ENCODE results near the gene KATNAL2.

Gene KATNAL2

DNA sequence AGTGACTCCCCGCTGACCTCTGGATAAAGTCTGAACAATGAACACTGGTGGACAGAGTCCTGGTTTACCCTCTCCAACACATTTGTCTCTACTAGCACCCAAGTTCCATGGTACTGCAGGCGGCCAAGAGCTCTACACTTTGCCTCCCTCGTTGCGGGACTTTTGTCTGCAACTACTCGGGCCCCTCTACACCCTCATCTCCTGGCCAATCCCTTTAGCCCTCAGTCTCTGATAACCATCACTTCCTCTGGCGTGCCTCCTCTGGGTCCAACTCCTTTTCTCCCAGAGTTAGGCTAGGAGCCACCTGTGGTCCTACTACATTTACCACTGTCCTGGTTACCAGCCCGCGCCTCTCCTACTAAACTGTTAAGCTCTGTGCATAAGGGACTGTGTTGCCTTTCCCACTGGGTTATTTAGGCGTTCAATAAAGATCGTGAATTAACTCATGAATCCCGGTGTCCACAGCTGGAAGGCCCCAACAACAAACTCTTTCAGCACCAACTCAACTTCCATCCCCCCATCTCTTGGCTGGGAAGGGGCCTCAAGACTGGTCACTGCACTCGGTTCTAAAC, 232.1 kb downstream of the KATNAL2 start:
- Histone ChIP-seq H3K36me3 (ENCODE audit: control insufficient read depth, insufficient read depth, low read length) (no peaks in the 10 kb centered on the region), H3K4me3 (replicated peaks; ENCODE audit: low read depth, low read length) (peak overlapping the region; percentile 75), H3K27me3 (replicated peaks; ENCODE audit: control insufficient read depth, insufficient read depth, low read length) (no peaks in the 10 kb centered on the region)
- DNase-seq (ENCODE audit: extremely low read depth, insufficient read length), result no peak
- TF ChIP-seq, protein P1, sequence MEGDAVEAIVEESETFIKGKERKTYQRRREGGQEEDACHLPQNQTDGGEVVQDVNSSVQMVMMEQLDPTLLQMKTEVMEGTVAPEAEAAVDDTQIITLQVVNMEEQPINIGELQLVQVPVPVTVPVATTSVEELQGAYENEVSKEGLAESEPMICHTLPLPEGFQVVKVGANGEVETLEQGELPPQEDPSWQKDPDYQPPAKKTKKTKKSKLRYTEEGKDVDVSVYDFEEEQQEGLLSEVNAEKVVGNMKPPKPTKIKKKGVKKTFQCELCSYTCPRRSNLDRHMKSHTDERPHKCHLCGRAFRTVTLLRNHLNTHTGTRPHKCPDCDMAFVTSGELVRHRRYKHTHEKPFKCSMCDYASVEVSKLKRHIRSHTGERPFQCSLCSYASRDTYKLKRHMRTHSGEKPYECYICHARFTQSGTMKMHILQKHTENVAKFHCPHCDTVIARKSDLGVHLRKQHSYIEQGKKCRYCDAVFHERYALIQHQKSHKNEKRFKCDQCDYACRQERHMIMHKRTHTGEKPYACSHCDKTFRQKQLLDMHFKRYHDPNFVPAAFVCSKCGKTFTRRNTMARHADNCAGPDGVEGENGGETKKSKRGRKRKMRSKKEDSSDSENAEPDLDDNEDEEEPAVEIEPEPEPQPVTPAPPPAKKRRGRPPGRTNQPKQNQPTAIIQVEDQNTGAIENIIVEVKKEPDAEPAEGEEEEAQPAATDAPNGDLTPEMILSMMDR (IDR thresholded peaks at IDR 0.05; ENCODE audit: insufficient read depth, low read length, poor library complexity, severe bottlenecking), result no peak

DNA sequence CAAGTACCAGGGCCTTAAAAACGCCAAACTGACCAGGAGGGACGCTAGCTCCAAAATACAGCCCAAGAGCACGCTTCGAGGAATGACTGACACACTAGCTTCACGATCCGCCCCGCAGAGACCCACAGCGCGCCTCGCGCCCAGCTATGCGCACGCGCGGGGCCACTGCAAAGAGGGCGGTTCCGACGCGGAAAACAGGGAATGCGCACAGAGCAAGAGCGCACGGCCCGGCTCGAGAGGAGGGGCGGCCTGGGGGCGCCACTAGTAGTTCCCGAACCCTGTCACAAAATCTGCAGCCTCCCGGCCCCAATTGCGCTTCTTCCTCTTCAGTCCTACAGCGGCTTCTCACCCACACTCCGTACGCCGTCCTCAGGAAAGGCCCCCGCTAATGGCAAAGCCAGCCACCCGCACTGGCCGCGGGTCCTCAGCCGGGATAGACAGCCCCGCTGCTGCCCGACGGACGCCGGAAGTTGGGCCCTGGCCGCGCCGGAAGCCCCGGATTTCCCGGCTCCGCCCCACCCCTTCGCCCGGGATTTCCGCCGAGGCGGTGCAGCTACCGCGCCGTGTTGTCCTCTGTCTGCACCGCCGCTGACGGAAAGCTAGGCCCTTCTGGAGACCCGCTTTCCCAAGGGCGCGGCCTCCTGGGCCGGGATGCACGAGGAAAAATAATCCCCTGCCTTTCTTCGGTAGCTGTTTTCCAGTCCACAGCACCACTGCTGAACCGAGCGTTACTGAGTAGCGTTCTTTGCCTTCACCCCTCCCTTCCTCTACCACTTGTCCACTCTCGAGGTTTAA, 232.8 kb downstream of the KATNAL2 start, which contains the start of gene HDHD2:
Gene HDHD2, minus strand, starts transcription at position 472 of the 795 bp plus-strand sequence. CDS start 14,061 bp downstream, outside the sequence.
- peak within 1 kb of the TSS; percentile 75 for H3K4me3 ChIP-seq (replicated peaks; ENCODE audit: low read depth, low read length)
- DNase-seq (ENCODE audit: extremely low read depth, insufficient read length), result peak; percentile 87
- TF ChIP-seq, protein P1 (IDR thresholded peaks at IDR 0.05; ENCODE audit: insufficient read depth, low read length, poor library complexity, severe bottlenecking), result no peak
- no peaks in the 10 kb centered on the region for H3K36me3 ChIP-seq (ENCODE audit: control insufficient read depth, insufficient read depth, low read length)
- no peaks in the 10 kb centered on the region for H3K27me3 ChIP-seq (replicated peaks; ENCODE audit: control insufficient read depth, insufficient read depth, low read length)

DNA sequence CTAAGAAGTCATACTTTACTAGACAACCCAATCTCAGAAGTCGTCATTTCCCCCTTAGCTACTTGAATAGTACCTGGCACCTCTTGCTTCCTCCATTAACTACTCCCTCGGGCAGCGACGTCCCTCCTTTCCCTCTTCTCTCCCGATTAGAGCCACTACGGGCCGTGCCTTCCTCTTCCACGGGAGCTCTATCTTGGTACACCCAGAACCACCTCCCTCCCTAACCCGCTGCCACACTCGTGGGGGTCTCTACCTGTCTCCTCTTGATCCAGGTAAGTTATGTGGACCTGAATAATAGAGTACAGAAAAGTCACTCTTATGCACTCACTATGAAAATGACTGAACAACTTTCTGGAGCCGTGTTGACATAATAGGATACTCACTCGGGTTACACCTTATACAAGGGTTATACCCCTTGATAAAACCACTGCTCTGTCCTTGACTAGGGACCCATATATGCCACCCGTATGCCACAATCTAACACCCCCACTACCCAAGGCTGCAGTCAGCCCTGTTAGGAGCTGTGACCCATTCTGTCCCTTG, 233.5 kb downstream of the KATNAL2 start:
- H3K36me3 ChIP-seq (ENCODE audit: control insufficient read depth, insufficient read depth, low read length), result no peaks in the 10 kb centered on the region
- TF ChIP-seq, protein P1 (IDR thresholded peaks at IDR 0.05; ENCODE audit: insufficient read depth, low read length, poor library complexity, severe bottlenecking), result no peak
- peak overlapping the region; percentile 75 for H3K4me3 ChIP-seq (replicated peaks; ENCODE audit: low read depth, low read length)
- no peaks in the 10 kb centered on the region for H3K27me3 ChIP-seq (replicated peaks; ENCODE audit: control insufficient read depth, insufficient read depth, low read length)
- peak; percentile 25 for DNase-seq (ENCODE audit: extremely low read depth, insufficient read length)

DNA sequence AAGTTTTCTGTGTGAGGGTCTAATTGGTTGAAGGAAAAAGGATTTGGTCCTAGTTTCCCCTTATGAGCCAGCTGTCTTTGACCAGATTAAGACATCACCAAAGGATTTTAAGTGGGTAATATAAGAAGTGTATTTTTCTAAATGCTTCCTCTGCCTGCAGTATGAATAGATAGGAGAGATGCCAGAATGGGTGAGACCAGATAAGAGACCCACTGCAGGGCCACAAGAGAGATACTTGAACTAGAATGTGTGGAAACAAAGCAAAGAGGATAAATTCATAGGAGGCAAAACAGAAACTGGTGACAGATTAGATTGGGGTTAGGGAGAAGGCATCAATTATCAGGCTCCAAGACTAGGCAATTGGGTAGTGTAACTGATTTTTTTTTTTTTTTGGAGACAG, 234.0 kb downstream of the KATNAL2 start:
- DNase-seq (ENCODE audit: extremely low read depth, insufficient read length), result no peak
- Histone ChIP-seq H3K36me3 (ENCODE audit: control insufficient read depth, insufficient read depth, low read length) (no peaks in the 10 kb centered on the region), H3K4me3 (replicated peaks; ENCODE audit: low read depth, low read length) (peak overlapping the region; percentile 75), H3K27me3 (replicated peaks; ENCODE audit: control insufficient read depth, insufficient read depth, low read length) (no peaks in the 10 kb centered on the region)
- TF ChIP-seq, protein P1 (IDR thresholded peaks at IDR 0.05; ENCODE audit: insufficient read depth, low read length, poor library complexity, severe bottlenecking), result no peak
